GM12891 (cell line): ENCODE measurements around the gene DDX56.
"Not testable (repeated sequence)": the region's sequence is repeated elsewhere in the genome, so short reads cannot be mapped to it uniquely, and the experiment has no call there.

Experiments
- POLR2A ChIP-seq: IDR thresholded peaks from 2 replicates; pipeline ENCODE4 v1.6.1; 2011; ENCODE audit warnings: low read depth, low read length, control low read depth
- POLR2AphosphoS5 ChIP-seq: IDR thresholded peaks from 2 replicates; pipeline ENCODE4 v1.6.1; 2011; ENCODE audit warnings: low read depth, low read length, control low read depth
- POU2F2 ChIP-seq: IDR thresholded peaks from 2 replicates; pipeline ENCODE4 v1.6.1; 2011; ENCODE audit warnings: low read depth, mild to moderate bottlenecking, control low read depth, low read length, moderate library complexity

DNA sequence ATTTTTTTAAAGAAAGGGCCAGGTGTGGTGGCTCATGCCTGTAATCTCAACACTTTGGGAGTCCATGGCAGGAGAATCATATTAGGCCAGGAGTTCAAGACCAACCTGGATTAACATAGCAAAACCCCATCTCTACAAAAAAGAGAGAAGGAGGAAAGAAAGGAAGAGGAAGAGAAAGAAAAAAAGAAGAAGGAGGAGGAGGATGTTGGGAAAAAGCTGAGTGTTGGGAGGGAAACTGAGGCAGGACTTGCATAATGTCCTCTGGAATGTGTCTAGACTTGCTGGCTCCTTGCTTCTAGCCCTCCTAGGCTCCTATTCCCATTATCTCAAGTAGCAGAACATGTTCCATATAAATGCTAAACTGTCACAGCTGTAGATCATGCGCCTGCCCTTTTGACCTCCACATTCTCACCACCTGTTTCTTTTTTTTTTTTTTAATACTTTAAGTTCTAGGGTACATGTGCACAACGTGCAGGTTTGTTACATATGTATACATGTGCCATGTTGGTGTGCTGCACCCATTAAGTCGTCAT is 21.2 kb downstream of the DDX56 start:
- TF ChIP-seq POLR2A, POLR2AphosphoS5, POU2F2: not testable (repeated sequence)
